ENCODE measurements around the gene PTGES3L.
"Not testable (repeated sequence)": the region's sequence is repeated elsewhere in the genome, so short reads cannot be mapped to it uniquely, and the experiment has no call there.

Gene PTGES3L

DNA sequence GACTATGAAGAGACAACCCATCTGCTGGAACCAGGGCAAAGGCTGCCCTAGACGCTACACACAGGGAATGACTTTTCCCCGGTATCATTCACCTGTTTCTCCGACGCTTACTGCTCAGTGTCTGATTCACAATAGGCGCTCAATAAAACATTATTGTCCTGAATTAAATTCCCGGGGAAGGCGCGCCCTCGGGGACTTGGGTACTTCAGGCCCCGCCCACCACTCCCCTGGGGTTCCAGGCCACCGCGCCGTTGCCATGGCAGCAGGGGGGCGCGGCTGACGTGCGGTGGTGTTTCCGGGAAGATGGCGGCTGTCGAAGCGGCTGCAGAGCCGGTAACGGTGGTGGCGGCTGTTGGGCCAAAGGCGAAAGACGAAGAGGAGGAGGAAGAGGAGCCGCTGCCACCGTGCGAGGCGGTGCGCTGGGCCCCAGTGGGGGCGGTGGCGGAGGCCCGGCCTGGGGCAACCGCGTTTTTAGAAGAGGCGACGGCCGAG is 440 bp upstream of the PTGES3L start, which contains the start of gene RUNDC1:
RUNDC1 (plus strand) TSS at position 292 of the 492 bp plus-strand sequence; CDS start at position 304, 12 bp downstream.
- peak; percentile 71 to 97 for DNase-seq

DNA sequence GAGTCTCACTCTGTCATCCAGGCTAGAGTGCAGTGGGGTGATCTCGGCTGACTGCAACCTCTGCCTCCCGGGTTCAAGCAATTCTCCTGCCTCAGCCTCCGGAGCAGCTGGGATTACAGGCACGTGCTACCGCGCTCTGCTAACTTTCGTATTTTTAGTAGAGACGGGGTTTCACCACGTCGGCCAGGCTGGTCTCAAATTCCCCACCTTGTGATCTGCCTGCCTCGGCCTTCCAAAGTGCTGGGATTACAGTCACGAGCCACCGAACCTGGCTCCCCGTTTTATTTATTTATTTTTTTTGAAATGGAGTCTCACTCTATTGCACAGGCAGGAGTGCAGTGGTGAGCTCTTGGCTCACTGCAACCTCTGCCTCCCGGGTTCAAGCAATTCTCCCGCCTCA is 4.2 kb downstream of the PTGES3L start:
- not testable (repeated sequence) for DNase-seq

DNA sequence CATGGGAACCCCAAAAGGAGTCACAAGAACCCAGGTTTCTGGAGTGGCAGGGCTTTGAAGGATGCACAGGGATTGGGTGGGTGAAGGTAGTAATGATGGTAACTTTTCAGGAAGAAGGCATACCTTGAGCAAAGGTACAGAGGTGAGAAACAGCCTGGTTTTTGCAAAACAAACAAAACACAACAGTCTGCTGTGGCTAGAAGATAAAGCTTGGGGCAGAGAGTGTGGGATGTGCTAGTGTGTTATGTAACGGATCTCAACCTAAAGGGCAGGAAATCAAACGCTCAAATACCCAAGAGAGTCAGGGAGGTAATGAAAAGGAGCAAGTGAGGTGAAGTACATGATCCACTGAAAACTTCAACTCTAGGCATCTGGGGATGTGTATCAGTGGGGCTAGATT is 4.6 kb downstream of the PTGES3L start:
- no peak for DNase-seq

DNA sequence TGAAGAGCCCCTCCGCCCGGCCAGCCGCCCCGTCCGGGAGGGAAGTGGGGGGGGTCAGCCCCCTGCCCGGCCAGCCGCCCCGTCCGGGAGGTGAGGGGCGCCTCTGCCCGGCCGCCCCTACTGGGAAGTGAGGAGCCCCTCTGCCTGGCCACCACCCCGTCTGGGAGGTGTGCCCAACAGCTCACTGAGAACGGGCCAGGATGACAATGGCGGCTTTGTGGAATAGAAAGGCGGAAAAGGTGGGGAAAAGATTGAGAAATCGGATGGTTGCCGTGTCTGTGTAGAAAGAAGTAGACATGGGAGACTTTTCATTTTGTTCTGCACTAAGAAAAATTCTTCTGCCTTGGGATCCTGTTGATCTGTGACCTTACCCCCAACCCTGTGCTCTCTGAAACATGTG is 6.6 kb downstream of the PTGES3L start:
- not testable (repeated sequence) for DNase-seq

DNA sequence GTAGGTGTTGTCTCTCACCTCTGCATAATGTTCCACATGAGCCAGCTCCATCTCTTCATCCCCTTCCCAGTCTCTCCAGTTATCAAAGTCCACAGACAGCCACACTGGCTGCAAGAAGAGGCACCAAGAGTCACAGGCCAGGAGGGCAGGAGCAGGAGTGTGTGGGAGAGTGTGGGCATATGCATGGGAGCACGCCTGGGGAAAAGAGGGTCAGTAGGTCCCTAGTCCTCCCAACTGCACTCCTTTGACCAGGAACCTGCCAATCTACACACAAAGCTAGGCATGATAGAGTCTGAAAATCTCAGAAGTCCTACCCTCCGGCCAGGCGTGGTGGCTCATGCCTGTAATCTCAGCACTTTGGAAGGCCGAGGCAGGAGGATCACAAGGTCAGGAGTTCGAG is 8.3 kb downstream of the PTGES3L start:
- DNase-seq: no peak

DNA sequence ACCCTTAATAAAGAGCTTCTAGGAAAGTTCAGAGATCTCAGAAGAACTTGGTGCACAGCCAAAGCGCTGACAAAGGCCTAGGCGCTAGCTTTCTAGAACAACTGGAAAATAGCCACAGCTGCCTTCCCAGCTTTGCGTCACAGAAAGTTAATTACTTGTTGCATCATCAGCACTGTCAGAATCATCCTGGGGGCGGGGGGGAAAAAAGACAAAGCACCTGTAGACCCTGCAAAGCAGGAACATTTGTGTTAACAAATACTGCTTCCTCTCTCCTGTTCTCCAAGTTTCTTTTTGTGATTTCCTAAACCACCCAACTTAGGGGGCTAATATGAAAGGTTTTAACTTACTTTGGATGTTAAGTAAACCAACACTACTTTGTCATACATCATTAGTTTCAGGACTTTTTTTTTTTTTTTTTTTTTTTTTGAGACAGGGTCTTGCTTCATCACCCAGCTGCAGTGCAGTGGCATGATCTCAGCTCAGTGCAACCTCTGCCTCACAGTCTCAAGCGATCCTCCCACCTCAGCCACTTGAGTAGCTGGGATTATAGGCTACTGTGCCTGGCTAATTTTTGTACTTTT is 10.8 kb downstream of the PTGES3L start:
- DNase-seq: no peak

DNA sequence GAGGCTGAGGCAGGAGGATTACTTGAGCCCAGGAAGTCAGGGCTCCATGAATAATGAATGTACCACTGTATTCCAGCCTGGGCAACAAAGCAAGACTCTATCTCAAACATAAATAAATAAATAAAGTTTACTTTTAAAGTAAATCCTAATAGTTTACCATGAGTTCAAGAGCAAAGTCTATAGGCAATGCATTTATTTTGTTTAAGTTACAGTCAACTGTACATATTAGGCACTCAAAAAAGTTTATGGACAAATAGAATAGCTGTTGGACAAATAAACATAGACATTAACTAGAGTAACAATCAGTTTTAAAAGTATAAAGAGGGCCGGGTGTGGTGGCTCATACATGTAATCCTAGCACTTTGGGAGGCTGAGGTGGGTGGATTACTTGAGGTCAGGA is 12.0 kb downstream of the PTGES3L start:
- no peak for DNase-seq

DNA sequence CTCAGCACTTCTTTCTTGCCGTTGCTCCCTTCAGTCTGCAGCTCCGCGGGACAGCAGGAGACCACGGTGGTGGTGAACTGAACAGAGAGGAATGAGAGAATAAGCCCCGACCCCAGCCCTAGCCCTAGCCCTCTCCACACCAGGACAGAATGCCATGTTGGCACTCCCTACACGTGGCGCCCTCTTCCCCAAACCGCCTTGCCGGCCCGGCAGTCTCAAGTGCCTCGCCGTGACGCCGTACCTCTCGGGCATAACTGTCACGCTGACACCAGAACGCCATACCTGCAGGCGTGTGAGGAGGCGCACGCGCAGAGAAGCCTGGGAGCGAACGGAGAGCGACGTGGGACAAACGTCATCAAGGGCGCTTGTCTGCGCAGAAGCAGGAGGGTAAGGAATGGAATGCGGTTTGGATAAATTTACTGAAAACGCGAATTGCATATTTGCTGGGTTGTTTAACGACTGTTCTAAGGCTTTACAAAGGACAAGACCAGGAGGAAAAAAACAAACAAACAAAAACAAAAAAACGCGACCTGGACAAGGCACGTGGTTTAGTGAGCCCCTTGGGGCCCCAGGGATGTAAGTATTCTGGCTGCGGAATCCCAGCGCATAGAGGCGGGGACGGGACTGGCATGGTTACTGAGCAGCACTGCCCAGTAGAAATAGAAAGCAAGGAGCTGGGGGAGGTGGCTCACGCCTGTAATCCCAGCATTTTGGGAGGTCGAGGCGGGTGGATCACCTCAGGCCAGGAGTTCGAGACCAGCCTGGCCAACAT is 15.5 kb downstream of the PTGES3L start, which contains the start of gene AARSD1:
AARSD1 (minus strand) TSS at position 294 of the 772 bp plus-strand sequence; CDS start at position 280, 14 bp downstream.
- DNase-seq: peak; percentile 85 to 92

DNA sequence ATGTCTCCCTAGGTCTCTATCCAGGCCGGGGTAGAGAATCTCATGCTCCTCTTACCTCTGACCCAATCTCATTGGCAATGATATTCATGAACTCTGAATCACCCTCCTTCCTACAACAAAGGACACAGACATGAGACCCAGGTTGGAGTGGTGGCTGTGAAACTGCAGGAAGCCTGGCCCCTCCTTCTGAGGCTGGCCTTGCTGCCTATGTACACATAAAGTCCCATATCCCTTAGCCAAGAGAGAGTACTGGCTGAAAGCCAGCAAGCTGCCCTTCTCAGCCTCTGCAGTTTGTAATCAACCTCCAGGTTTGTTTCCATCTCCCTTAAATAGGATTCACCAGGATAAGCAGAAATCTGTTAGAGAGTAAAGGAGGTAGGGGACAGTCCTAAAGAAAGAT is 26.2 kb downstream of the PTGES3L start:
- no peak for DNase-seq

DNA sequence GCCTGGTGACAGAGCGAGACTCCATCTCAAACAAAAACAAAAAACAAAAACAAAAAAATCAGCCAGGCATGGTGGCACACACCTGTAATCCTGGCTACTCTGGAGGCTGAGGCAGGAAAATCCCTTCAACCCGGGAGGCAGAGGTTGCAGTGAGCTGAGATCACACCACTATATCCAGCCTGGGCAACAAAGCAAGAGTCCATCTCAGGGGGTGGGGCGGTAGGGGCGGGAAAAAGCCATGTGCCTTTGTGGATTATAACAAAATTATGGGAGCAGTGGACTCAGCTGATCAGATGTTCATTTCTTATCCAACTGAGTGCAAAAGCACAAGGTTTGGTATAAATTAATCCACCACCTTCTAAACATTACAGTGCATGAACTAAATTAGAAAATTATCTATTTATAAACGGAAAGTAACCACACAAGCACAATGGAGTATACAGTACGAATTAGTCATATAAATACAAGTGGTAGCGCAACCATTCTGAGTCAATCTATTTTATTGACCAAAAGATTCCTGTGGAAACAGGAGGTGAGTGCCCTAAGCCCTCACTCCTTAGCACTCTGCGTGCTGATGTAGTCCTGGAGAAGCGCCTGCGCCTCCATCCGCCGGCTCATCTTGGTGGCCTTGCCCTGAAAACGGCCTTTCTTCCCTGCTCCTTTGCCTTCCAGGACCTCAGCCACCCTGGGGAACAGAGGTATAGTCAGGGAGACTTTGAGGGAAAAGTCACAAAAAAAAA is 29.7 kb downstream of the PTGES3L start:
- no peak for DNase-seq

DNA sequence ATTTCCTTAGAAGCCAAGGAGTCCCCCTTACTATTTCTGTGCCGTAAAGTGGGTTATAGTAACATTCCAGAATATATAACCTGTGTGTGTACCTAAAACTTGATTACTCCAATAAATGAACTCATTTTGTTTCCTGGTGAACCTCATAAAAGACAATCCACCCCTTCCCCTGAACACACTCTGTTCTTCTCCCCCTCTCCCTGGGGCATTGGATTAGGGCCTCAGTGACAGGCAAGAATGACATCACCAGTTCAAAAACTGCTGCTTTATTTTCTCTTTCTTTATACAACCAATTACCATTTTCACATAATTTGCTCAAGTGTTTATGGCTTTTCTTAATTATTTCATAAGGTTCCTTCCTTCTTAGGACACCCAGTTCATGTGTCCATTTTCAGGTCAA is 33.1 kb downstream of the PTGES3L start:
- no peak for DNase-seq

DNA sequence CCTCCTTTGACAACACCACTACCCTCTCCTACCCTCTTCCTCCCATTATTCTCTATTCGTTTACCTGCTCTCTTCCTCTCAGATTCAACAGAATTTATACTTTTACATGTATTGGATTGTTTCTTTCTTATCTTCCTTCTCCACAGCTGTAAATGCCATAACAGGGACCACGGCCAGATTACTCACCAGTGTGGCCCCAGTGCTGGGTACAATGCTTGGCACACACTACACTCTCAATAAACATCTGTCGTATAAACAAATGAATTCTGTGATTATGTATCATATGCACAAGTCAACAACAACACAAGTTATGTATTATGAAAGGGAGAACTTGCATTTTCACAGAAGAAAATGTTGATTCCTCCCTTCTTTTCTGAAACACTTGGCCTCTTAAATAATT is 35.7 kb downstream of the PTGES3L start:
- DNase-seq: no peak

DNA sequence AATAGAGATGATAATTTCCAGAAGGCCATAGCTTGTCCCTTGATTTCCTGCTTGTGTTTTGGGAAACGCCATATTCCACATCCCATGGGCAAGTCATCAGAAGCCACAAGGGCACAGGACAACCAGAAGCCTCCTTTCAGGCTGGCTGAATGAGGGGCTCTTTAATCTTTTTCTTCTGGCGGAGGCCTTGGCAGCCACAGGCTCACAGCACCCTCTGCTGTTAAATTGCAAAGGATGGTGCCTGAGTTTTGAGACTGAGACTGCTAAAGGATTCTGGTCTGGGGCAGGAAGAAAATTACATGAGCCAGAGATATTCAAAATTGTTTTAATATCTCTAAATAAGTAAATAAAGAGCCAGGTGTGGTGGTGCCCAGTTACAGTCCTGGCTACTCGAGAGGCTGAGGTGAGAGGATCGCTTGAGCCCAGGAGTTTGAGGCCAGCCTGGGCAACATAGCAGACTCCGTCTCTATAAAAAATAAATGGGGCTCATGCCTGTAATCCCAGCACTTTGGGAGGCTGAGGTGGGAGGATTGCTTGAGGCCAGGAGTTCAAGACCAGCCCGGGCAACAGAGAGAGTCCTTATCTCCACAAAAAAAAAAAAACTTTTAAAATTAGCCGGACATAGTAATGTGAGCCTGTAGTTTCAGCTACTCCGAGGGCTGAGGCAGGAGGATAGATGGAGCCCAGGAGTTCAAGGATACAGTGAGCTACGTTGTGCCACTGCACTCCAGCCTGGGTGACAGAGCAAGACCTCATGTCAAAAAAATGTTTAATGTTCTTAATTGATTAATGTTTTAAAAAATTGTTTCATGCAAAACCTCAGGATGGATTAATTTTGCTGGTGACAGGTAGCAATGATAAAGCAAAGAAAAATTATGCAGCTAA is 41.9 kb downstream of the PTGES3L start:
- DNase-seq: peak; percentile 14 to 69

DNA sequence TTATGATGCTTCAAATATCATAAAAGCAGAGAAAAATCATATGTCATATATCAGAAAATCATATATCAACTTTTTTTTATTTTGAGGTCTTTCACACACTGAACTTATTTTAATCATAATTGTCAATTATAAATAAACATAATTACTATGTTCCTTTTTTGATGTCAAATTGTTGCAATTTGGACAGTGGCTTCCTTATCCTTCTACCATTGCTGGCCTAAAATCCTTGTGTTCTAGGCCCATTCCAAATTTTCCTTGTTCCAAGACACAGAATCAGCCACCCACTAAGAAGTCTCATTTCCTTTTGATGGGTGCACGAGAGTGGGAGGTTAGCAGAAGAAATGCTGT is 50.4 kb downstream of the PTGES3L start:
- DNase-seq: no peak

DNA sequence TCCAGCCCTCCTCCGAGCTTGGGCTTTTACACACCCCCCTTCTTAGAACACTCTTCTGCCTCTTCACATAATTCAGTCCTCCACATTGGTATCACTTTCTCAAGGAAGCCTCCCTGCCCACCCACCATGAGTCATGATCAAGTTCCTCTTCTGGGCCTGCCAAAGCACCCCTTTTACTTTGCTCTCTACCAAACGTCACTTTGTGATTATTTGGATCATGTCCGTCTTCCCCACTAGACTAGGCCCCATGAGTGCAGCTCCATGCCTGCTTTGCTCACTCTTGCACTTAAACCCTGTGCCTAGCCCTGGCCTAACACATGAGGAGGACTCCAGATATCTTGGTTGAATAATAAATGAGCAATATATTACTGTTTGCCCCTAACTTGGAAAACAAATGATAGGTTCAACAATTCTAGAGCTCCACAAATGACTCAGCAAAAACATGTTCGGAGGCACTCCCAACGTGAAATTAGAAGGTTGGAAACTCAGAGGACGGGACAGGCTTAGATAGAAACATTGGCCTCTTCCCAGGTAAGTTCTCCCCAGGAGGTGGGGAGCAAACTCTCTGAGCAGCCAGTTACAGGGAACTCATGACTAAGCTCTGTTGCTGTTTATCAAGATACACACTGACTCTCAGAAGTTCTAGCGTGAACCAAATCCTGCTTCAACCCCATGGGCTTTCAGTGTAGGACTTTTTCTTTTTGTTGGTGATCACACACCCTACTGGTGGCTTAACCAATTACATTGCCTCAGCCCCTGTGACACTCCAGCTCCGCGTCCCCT is 51.0 kb downstream of the PTGES3L start:
- peak; percentile 15 to 72 for DNase-seq

DNA sequence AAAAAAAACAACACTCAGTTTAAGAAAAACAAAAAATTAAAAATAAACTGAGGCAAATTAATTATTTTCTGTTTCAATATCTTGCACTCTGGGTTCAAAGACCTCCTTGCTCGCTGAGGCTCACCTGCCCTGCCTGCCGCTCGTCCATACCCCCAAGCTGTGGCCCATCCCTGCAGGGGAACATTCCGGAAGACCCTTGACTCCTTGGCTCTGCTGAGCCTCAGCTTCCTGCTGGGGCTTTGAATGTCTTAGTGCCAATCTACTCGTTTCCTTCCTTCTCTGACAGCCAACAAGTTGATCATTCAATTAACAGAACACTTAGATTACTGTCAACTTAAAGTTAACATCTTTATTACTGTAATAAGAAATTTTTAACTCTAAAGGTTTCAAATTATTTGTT is 55.0 kb downstream of the PTGES3L start:
- no peak for DNase-seq

DNA sequence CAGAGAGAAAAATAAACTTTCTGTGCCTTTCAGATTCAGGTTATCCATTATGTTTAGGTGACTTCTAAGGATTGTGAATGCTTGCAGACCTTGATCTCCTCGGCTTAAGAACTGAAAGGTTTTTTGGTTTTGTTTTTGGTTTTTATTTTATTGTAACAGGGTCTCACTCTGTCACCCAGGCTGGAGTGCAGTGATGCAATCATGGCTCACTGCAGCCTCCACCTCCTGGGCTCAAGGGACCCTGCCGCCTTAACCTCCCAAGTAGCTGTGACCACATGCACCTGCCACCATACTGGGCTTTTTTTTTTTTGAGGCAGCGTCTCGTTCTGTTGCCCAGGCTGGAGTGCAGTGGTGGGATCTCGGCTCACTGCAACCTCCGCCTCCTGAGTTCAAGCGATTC is 56.4 kb downstream of the PTGES3L start:
- DNase-seq: not testable (repeated sequence)

DNA sequence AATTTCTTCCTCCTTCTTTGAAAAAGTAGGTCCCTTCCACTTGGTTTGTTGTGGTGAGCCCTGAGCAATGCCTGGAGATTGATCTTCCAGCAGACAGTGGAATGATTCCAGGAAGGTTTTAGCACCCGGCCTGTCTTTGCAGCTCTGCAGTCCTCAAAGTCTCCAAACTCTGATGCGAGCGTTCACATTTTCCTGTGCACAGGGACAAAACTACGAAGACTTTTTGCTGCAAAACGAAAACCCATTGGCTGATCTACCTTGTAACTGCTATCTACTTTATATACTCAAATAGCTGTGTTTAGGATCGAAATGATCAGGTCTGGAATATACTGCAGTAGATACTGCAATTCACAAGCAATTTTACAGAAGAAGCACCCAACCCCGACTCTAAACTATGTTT is 57.6 kb downstream of the PTGES3L start:
- DNase-seq: no peak

DNA sequence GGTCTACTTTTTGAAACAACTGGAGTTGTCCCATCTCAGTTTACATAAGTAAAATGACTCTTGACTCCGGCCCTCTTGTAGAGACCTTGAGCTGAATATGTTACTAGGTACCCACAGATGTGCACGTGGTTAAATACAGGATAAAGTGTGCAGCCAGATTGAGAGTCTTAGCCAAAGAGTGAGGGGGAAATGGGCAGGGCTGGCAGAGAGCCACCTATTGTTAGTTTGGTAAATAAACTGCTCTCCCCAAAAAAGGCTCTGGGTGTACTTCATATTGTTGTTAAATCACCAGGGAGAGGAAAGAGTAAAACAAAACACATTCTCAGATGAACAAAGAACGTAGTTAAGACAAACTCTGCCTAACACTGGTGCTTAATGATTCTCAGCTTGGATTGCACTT is 59.0 kb downstream of the PTGES3L start:
- no peak for DNase-seq

DNA sequence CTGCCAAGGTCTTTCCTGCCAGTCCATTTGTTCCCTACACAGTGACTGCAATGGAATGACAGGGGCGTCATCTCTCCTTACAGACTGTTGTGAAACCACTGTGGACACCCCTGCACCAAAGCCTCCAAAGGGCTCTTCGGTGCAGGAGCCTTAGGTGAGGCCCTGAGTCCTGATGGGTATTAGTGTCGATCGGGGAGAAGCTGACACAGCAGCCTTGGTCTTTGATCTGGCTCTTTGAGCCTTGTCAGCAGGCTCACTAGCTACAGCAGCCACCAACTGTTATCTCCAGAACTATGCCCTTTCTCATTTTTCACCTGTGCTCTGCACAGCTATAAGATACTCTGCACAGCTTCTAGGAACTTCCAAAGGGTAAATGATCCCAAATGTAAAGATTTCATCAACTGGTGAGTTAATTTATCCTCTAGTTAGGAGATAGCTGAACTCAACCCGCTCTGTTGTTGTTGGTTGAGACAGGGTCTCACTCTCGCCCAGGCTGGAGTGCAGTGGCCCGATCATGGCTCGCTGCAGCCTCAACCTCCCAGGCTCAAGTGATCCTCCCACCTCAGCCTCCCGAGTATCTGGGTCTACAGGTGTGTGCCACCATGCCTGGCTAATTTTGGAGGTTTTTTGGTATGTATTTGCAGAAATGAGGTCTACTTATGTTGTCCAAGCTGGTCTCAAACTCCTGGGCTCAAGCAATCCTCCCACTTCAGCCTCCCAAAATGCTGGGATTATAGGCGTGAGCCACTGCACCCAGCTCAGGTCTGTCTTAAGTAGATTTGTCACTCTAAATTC is 59.6 kb downstream of the PTGES3L start:
- no peak for DNase-seq

DNA sequence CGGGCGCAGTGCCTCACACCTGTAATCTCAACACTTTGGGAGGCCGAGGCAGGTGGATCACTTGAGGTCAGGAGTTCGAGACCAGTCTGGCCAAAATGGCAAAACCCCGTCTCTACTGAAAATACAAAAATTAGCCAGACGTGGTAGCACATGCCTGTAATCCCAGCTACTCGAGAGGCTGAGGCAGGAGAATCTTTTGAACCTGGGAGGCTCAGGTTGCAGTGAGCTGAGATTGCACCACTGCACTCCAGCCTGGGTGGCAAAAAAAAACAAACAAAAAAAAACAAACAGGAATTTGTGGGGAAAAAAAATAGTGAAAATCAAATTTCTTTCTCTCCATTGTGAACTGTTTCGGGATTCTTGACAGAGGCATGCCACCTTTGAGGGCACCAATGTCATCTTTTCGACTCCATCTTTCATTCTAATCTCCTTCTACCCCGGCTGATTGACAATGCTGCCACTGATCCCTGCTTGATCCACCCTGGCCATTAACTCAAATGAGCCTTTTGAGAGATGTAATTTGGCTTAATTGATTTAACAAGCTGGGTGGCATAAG is 60.3 kb downstream of the PTGES3L start:
- not testable (repeated sequence) for DNase-seq
